ENCODE measurements around the gene CELF1.

GRCh38 chr11:47529951-47530350, 23.0 kb downstream of the CELF1 start:
- no peak for TF ChIP-seq RB1 (IDR thresholded peaks at IDR 0.05; ENCODE audit: borderline replicate concordance)
- no peak for TF ChIP-seq SIX5 (IDR thresholded peaks at IDR 0.05; ENCODE audit: low read depth, low read length, severe bottlenecking)
- TF ChIP-seq EZH2 (IDR thresholded peaks at IDR 0.05; ENCODE audit: borderline replicate concordance, control insufficient read depth, low read depth, low read length), result no peak
- TF ChIP-seq RAD21 (IDR thresholded peaks at IDR 0.05; ENCODE audit: insufficient read depth, low read depth, low read length), result no peak
- TF ChIP-seq POLR2A (IDR thresholded peaks at IDR 0.05; ENCODE audit: low read depth, low read length), result no peak
- no peak for TF ChIP-seq EP300 (IDR thresholded peaks at IDR 0.05; ENCODE audit: borderline replicate concordance in 1 of 2, control insufficient read depth in 1 of 2, low read depth in 2 of 2, low read length in 2 of 2)
- TF ChIP-seq CTCF (IDR thresholded peaks at IDR 0.05 in 2 of 3, conservative IDR thresholded peaks at IDR 0.05 in 1 of 3; ENCODE audit: control insufficient read depth in 2 of 3, extremely low read depth in 1 of 3, insufficient read depth in 1 of 3, low read depth in 3 of 3, low read length in 3 of 3), result no peak
- no peak for TF ChIP-seq SRF (IDR thresholded peaks at IDR 0.05; ENCODE audit: low read depth in 2 of 2, low read length in 2 of 2)
